OCI-LY1 (cell line): ENCODE data around the gene SNX18.

ENCODE experiments used
- H2AFZ ChIP-seq: fragments of 200-600 bp; sonication (generic), shearing (Covaris generic); 2 replicates; pipeline ENCODE4 v1.6.0; 2014; ENCODE audit warnings: antibody characterized with exemption, mild to moderate bottlenecking, low read length
- H3F3A ChIP-seq: fragments of 200-600 bp; sonication (generic), shearing (Covaris generic); 2 replicates; pipeline ENCODE4 v1.6.0; 2014; ENCODE audit warnings: mild to moderate bottlenecking, antibody characterized with exemption, low read length, moderate library complexity; ENCODE audit not compliant: insufficient read depth
- H3K27ac ChIP-seq: fragments of 200-600 bp; sonication (generic); 2 replicates; pipeline ENCODE4 v1.5.1; 2014; ENCODE audit warnings: low read length, mixed run types, mild to moderate bottlenecking, low read depth; ENCODE audit not compliant: poor library complexity, severe bottlenecking
- H3K27me3 ChIP-seq: fragments of 200-600 bp; sonication (generic); 2 replicates; pipeline ENCODE4 v1.6.0; 2014; ENCODE audit warnings: antibody characterized with exemption, mild to moderate bottlenecking, low read length, moderate library complexity; ENCODE audit not compliant: insufficient read depth
- H3K36me3 ChIP-seq: fragments of 200-600 bp; sonication (generic); 2 replicates; pipeline ENCODE4 v1.6.1; 2014; ENCODE audit warnings: mild to moderate bottlenecking, antibody characterized with exemption, low read length, moderate library complexity, mixed read lengths; ENCODE audit not compliant: insufficient read depth
- H3K4me1 ChIP-seq: fragments of 200-600 bp; sonication (generic); 2 replicates; pipeline ENCODE4 v1.5.1; 2014; ENCODE audit warnings: mild to moderate bottlenecking, low read length, moderate library complexity; ENCODE audit not compliant: insufficient read depth, severe bottlenecking
- H3K4me2 ChIP-seq: fragments of 200-600 bp; sonication (generic), shearing (Covaris generic); 2 replicates; pipeline ENCODE4 v1.6.1; 2014; ENCODE audit warnings: low read length
- H3K4me3 ChIP-seq: fragments of 200-600 bp; sonication (generic); 2 replicates; pipeline ENCODE4 v1.5.1; 2014; ENCODE audit warnings: low read length, low read depth, mild to moderate bottlenecking, mixed read lengths; ENCODE audit not compliant: poor library complexity, severe bottlenecking
- H3K79me2 ChIP-seq: fragments of 200-600 bp; shearing (Covaris generic); 2 replicates; pipeline ENCODE4 v1.6.1; 2016; ENCODE audit warnings: mixed run types, low read length, mixed read lengths; ENCODE audit not compliant: insufficient read depth
- H3K9ac ChIP-seq: fragments of 200-600 bp; sonication (generic), shearing (Covaris generic); 2 replicates; pipeline ENCODE4 v1.6.1; 2014; ENCODE audit warnings: mild to moderate bottlenecking, low read length, mixed read lengths
- H3K9me2 ChIP-seq: fragments of 200-600 bp; sonication (generic), shearing (Covaris generic); 2 replicates; pipeline ENCODE4 v1.6.1; 2014; ENCODE audit warnings: low read depth, mild to moderate bottlenecking, low read length, mixed read lengths
- H3K9me3 ChIP-seq: fragments of 200-600 bp; shearing (Covaris generic); 2 replicates; pipeline ENCODE4 v1.6.1; 2014; ENCODE audit warnings: low read length, mixed read lengths
- H4K20me1 ChIP-seq: fragments of 200-600 bp; sonication (generic), shearing (Covaris generic); 2 replicates; pipeline ENCODE4 v1.6.0; 2016; ENCODE audit warnings: mild to moderate bottlenecking, low read length; ENCODE audit not compliant: insufficient read depth
- CTCF ChIP-seq: fragments of 200-600 bp; sonication (generic), shearing (Covaris generic); IDR thresholded peaks from 2 replicates; pipeline ENCODE4 v1.5.1; 2017; ENCODE audit warnings: mild to moderate bottlenecking, antibody characterized with exemption, low read length, moderate library complexity, mixed read lengths
- EZH2 ChIP-seq: fragments of 200-600 bp; sonication (generic), shearing (Covaris generic); IDR thresholded peaks from 2 replicates; pipeline ENCODE4 v1.8.0; 2017; ENCODE audit warnings: borderline replicate concordance, mixed run types, mild to moderate bottlenecking, antibody characterized with exemption, low read length, moderate library complexity, mixed read lengths

SNX18 gene

GRCh38 chr5:54581831-54582548 lies 64.4 kb downstream of the SNX18 start:
- no peaks in the 10 kb centered on the region for H3K36me3 ChIP-seq
- no peaks in the 10 kb centered on the region for H3F3A ChIP-seq
- TF ChIP-seq CTCF (no peak), EZH2 (no peak)
- no peaks in the 10 kb centered on the region for H4K20me1 ChIP-seq
- H3K79me2 ChIP-seq = no peaks in the 10 kb centered on the region
- H3K4me3 ChIP-seq = no peak overlapping the region
- H3K4me2 ChIP-seq = no peak overlapping the region
- H3K9me3 ChIP-seq = no peaks in the 10 kb centered on the region
- H2AFZ ChIP-seq = no peak overlapping the region
- H3K27ac ChIP-seq = no peak overlapping the region
- no peaks in the 10 kb centered on the region for H3K4me1 ChIP-seq
- no peaks in the 10 kb centered on the region for H3K9me2 ChIP-seq
- no peak overlapping the region for H3K9ac ChIP-seq
- no peaks in the 10 kb centered on the region for H3K27me3 ChIP-seq

DNA sequence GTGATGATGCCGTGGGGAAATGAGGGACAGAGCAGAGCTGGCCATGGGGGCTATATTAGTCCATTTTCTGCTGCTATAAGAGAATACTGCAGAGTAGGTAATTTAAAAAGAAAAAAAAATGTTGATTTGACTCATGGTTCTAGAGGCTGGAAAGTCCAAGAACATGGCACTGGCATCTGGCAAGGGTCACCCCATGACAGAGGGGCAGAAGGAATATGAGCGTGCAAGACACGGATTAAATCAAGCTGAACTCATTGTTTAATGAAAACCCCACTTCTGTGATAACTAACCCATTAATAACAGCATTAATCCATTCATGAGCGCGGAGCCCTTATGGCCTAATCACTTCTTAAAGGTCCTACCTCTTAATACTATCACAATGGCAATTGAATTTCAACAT lies 68.8 kb downstream of the SNX18 start:
- H3K9me3 ChIP-seq = no peaks in the 10 kb centered on the region
- H2AFZ ChIP-seq = no peak overlapping the region
- no peaks in the 10 kb centered on the region for H3K36me3 ChIP-seq
- no peak overlapping the region for H3K27ac ChIP-seq
- no peaks in the 10 kb centered on the region for H3F3A ChIP-seq
- TF ChIP-seq EZH2 = no peak
- TF ChIP-seq CTCF = no peak
- no peak overlapping the region for H3K9ac ChIP-seq
- H3K4me2 ChIP-seq = no peak overlapping the region
- no peaks in the 10 kb centered on the region for H3K4me1 ChIP-seq
- H4K20me1 ChIP-seq = no peaks in the 10 kb centered on the region
- H3K9me2 ChIP-seq = no peaks in the 10 kb centered on the region
- no peak overlapping the region for H3K4me3 ChIP-seq
- no peaks in the 10 kb centered on the region for H3K79me2 ChIP-seq
- no peaks in the 10 kb centered on the region for H3K27me3 ChIP-seq

- H4K20me1 ChIP-seq = no peaks in the 10 kb centered on the region
- H3K9ac ChIP-seq = no peak overlapping the region
- no peak overlapping the region for H3K4me2 ChIP-seq
- TF ChIP-seq CTCF (no peak), EZH2 (no peak)
- no peak overlapping the region for H3K27ac ChIP-seq
- H3K36me3 ChIP-seq = no peaks in the 10 kb centered on the region
- no peaks in the 10 kb centered on the region for H3F3A ChIP-seq
- H3K4me1 ChIP-seq = no peaks in the 10 kb centered on the region
- no peaks in the 10 kb centered on the region for H3K9me3 ChIP-seq
- H3K27me3 ChIP-seq = no peaks in the 10 kb centered on the region
- no peak overlapping the region for H2AFZ ChIP-seq
- no peaks in the 10 kb centered on the region for H3K9me2 ChIP-seq
- no peaks in the 10 kb centered on the region for H3K79me2 ChIP-seq
- H3K4me3 ChIP-seq = no peak overlapping the region
These were observed 72.2 kb downstream of the SNX18 start for GRCh38 chr5:54589786-54590185.
